Measurements from ENCODE around the gene BSND.

GRCh38 chr1:54984131-54984842 lies 14.4 kb upstream of the BSND start:
- no peak for TF ChIP-seq CTCF (IDR thresholded peaks at IDR 0.05; ENCODE audit: low read length)
- no peak for TF ChIP-seq EZH2 (optimal IDR thresholded peaks at IDR 0.05; ENCODE audit: low read depth, low read length)
- TF ChIP-seq EZH2phosphoT487 (IDR thresholded peaks at IDR 0.05; ENCODE audit: low read length) = no peak
